K562 (cell line): ENCODE data around the gene ZNF236. TPM values are rescaled to one million over a fixed set of nuclear protein-coding genes. Genes with fewer than 3 reads are reported as not detected.

ENCODE experiments used
- ATAC-seq: fragments of 200-7000 bp; cut with Tn5 transposase; 3 replicates; pipeline ENCODE4 v1.9.1; 2020; ENCODE audit warnings: moderate library complexity
- BruUV-seq: library from RNA; stranded (reverse); fragments of 400-500 nt; replicated peaks from 2 replicates; lab custom pipeline; 2021; lab: Mats Ljungman, UMichigan
- CTCF ChIA-PET: fragments of 300-600 bp; formaldehyde crosslinking; extraction: SDS; loops from one replicate; lab custom pipeline; 2021; ENCODE audit warnings: low intra/inter-chr PET ratio; lab: Yijun Ruan, JAX
- POLR2A ChIA-PET: fragments of 300-600, 350-650 bp; sonication (Branson Sonifier 250); formaldehyde crosslinking; extraction: SDS; loops from one replicate; lab custom pipeline; 2021; ENCODE audit warnings: antibody characterized with exemption, inconsistent platforms; lab: Yijun Ruan, JAX
- DNase-seq, 4 experiments: peaks; one replicate each; pipeline versions ENCODE4 v3.0.0 to v3.0.0-alpha.2; 2011 to 2018; ENCODE audit warnings: low spot score in 3 of 4, mixed read lengths in 3 of 4; ENCODE audit errors: extremely low read depth in 1 of 4
- FAIRE-seq: peaks from 2 replicates; lab custom pipeline; 2011; peaks lifted over from hg19 to GRCh38; lab: Jason Lieb, UNC
- H2AFZ ChIP-seq: 2 replicates; pipeline ENCODE4 v1.6.0; 2011; ENCODE audit warnings: low read depth, low read length, control low read depth, inconsistent platforms
- H3K27ac ChIP-seq: fragments of 200-600 bp; 3 replicates; pipeline ENCODE4 v1.8.0; 2011; ENCODE audit warnings: low read depth, mild to moderate bottlenecking, control low read depth, inconsistent platforms, low read length, moderate library complexity, mixed read lengths; ENCODE audit errors: extremely low read depth
- H3K27me3 ChIP-seq, 2 experiments: fragments of 300-600 bp in 1 of 2; 2 replicates in 1 of 2; 3 replicates in 1 of 2; pipeline versions ENCODE4 v1.6.0 to v1.8.0; 2011; ENCODE audit warnings: inconsistent platforms in 2 of 2, low read length in 2 of 2, mild to moderate bottlenecking in 1 of 2, mixed read lengths in 1 of 2, moderate library complexity in 1 of 2; ENCODE audit not compliant: control insufficient read depth in 2 of 2, insufficient read depth in 2 of 2
- H3K36me3 ChIP-seq: fragments of 300-600 bp; 3 replicates; pipeline ENCODE4 v1.8.0; 2011; ENCODE audit warnings: mild to moderate bottlenecking, low read length, inconsistent platforms; ENCODE audit not compliant: control insufficient read depth, insufficient read depth
- H3K4me1 ChIP-seq, 2 experiments: fragments of 200-600 bp in 1 of 2; replicated peaks in 1 of 2; 2 replicates in 1 of 2; 3 replicates in 1 of 2; pipeline versions ENCODE4 v1.5.1 to v1.8.0; 2011; ENCODE audit warnings: inconsistent platforms in 2 of 2, low read length in 2 of 2, mild to moderate bottlenecking in 1 of 2, mixed read lengths in 1 of 2, moderate library complexity in 1 of 2; ENCODE audit not compliant: control insufficient read depth in 2 of 2, insufficient read depth in 2 of 2
- H3K4me2 ChIP-seq: 2 replicates; pipeline ENCODE4 v1.6.1; 2011; ENCODE audit warnings: low read length, control low read depth, inconsistent platforms, mixed read lengths; ENCODE audit not compliant: insufficient read depth
- H3K4me3 ChIP-seq: fragments of 200-600 bp; sonication (generic), shearing (Covaris generic); 2 replicates; pipeline ENCODE4 v1.5.1; 2016; ENCODE audit warnings: control low read depth, inconsistent platforms
- H3K79me2 ChIP-seq: fragments of 200-600 bp; 3 replicates; pipeline ENCODE4 v1.8.0; 2011; ENCODE audit warnings: low read length, inconsistent platforms; ENCODE audit not compliant: control insufficient read depth, insufficient read depth
- H3K9ac ChIP-seq, 2 experiments: 2 replicates each; pipeline versions ENCODE4 v1.6.0 to v1.6.1; 2011; ENCODE audit warnings: low read depth in 2 of 2, low read length in 2 of 2, control low read depth in 1 of 2, inconsistent platforms in 1 of 2, mild to moderate bottlenecking in 1 of 2, mixed read lengths in 1 of 2; ENCODE audit not compliant: insufficient read depth in 1 of 2
- H3K9me1 ChIP-seq: one replicate; pipeline ENCODE4 v1.6.0; 2011; ENCODE audit warnings: inconsistent platforms, mild to moderate bottlenecking, low read length, moderate library complexity; ENCODE audit not compliant: control insufficient read depth, insufficient read depth
- H3K9me3 ChIP-seq: replicated peaks from 2 replicates; pipeline ENCODE4 v1.5.1; 2011; ENCODE audit warnings: low read depth, low read length, inconsistent platforms; ENCODE audit not compliant: control insufficient read depth, insufficient read depth
- H4K20me1 ChIP-seq: replicated peaks from 2 replicates; pipeline ENCODE4 v1.6.1; 2011; ENCODE audit warnings: low read length, inconsistent platforms, mixed read lengths; ENCODE audit not compliant: control insufficient read depth, insufficient read depth
- PHF8 ChIP-seq: fragments of 200-600 bp; sonication (generic); IDR thresholded peaks from 2 replicates; pipeline ENCODE4 v1.6.1; 2012; ENCODE audit warnings: mixed run types, mild to moderate bottlenecking, inconsistent platforms, low read length, moderate library complexity, borderline replicate concordance
- TCFL5 ChIP-seq: fragments of 250-450 bp; sonication (Bioruptor Pico); conservative IDR thresholded peaks from 2 replicates; pipeline ENCODE4 v1.6.1; 2021; ENCODE audit warnings: mild to moderate bottlenecking, moderate library complexity, matching md5 sums
- ZNF282 ChIP-seq: sonication (generic); formaldehyde crosslinking; IDR thresholded peaks from 2 replicates; pipeline ENCODE4 v1.8.1; 2023; ENCODE audit warnings: missing genetic modification reagents
- WGBS: fragments of 100-300 bp; shearing (Covaris generic); methylation state at CpG from one replicate; pipeline ENCODE4 v1.1.6; 2016; ENCODE audit warnings: low coverage, mixed read lengths; ENCODE audit not compliant: insufficient coverage; ENCODE audit errors: missing lambda C conversion rate; 5-methylcytosine and 5-hydroxymethylcytosine counted together
- in situ Hi-C: fragments of 300-500 bp; cut with MboI; formaldehyde crosslinking; loops from 4 replicates; pipeline ENCODE4 v1.15.0; 2018; ENCODE audit warnings: inconsistent platforms, mixed read lengths
- intact Hi-C: fragments of 100-400 bp; cut with micrococcal nuclease; formaldehyde crosslinking; loops from 2 replicates; pipeline ENCODE4 v1.14.2; 2022
- polyA plus RNA-seq, 8 experiments: library from polyadenylated mRNA; depleted of rRNA in 4 of 8; stranded (reverse) in 5 of 8; unstranded in 3 of 8; fragments of >200 nt; fragmentation: Nextera tagmentation in 2 of 8; fragmentation: Illumina TruSeq in 1 of 8; extraction: Ambion mirVana in 2 of 8; extraction: Trizol in 1 of 8; gene quantifications; 2 replicates each; pipeline versions ENCODE4 v1.2.1 to v1.2.3, GENCODE V29; 2011 to 2014; ENCODE audit warnings: inconsistent platforms in 1 of 8, missing spikeins in 1 of 8
- total RNA-seq, 7 experiments: library from RNA; depleted of rRNA in 6 of 7; stranded (reverse); fragments of >200 nt in 6 of 7; fragmentation: Illumina TruSeq in 2 of 7; extraction: Trizol in 2 of 7; gene quantifications; 2 replicates each; pipeline versions ENCODE4 v1.2.1 to v1.2.3, GENCODE V29; 2011 to 2021; ENCODE audit warnings: low replicate concordance in 1 of 7
- TF ChIP-seq, protein P1 (sequence below): fragments of 450-650 bp; IDR thresholded peaks from 2 replicates; pipeline ENCODE4 v1.7.1; 2018; ENCODE audit warnings: mild to moderate bottlenecking, low read depth; ENCODE audit not compliant: partially characterized antibody

ZNF236 gene
- total and polyA plus RNA-seq, 9 of the 15 experiments (the other 6 are each of a cell fraction or from before 2014, with no cell fraction given) = 0.35 to 8.7 (median 3.4) TPM

DNA sequence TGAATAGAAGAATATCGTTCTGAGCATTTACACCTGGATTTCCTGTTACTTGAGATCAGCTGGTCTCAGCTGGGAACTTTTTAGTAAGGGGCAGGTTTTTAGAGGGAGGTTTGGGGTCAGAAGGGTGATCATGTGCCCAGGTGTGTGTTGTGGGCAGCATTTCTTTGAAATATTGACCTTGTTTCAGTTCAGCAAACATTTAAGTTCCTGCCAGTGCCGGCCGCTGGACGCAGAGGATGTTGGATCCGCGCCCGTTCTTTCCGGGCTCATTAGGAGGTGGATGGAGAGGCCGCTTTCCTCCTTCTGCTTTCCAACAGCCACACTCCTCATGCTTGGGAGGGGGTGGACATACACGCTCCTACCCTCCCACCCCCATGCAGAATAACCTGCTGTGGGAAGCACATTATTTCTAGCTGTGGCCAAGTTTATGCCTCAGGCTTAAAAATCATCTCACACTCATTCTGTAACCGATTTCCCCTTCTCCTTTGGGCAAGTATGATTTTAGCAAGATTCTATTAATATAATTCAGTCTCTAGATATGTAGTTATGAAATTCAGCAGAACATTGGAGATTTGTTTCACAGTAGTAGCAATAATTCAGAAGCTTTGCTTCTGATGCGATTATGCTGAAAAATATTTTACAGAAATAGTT, 131.4 kb downstream of the ZNF236 start:
- H3K9ac ChIP-seq = no peak overlapping the region
- no peaks in the 10 kb centered on the region for H3K79me2 ChIP-seq
- WGBS = 76% methylated on average over 7 of the region's 12 CpGs
- ATAC-seq (no peak), FAIRE-seq (no peak)
- H3K27ac ChIP-seq = no peak overlapping the region
- no peaks in the 10 kb centered on the region for H3K27me3 ChIP-seq
- CTCF ChIA-PET = no interaction called here
- TF ChIP-seq PHF8 = no peak
- TF ChIP-seq TCFL5 (CRISPR knock-in tag) = no peak
- TF ChIP-seq, protein P1, sequence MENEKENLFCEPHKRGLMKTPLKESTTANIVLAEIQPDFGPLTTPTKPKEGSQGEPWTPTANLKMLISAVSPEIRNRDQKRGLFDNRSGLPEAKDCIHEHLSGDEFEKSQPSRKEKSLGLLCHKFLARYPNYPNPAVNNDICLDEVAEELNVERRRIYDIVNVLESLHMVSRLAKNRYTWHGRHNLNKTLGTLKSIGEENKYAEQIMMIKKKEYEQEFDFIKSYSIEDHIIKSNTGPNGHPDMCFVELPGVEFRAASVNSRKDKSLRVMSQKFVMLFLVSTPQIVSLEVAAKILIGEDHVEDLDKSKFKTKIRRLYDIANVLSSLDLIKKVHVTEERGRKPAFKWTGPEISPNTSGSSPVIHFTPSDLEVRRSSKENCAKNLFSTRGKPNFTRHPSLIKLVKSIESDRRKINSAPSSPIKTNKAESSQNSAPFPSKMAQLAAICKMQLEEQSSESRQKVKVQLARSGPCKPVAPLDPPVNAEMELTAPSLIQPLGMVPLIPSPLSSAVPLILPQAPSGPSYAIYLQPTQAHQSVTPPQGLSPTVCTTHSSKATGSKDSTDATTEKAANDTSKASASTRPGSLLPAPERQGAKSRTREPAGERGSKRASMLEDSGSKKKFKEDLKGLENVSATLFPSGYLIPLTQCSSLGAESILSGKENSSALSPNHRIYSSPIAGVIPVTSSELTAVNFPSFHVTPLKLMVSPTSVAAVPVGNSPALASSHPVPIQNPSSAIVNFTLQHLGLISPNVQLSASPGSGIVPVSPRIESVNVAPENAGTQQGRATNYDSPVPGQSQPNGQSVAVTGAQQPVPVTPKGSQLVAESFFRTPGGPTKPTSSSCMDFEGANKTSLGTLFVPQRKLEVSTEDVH = no peak
- TF ChIP-seq ZNF282 = no peak
- TF ChIP-seq, all 486 proteins: peak for 0
- DNase-seq = no peak
- POLR2A ChIA-PET = no interaction called here
- H3K9me3 ChIP-seq = no peaks in the 10 kb centered on the region
- no peaks in the 10 kb centered on the region for H4K20me1 ChIP-seq
- H3K36me3 ChIP-seq = peaks cover 7% of the 10 kb centered on the region; the same call in 1 of the 3 replicates
- intact Hi-C loops = no loop called here
- H3K4me2 ChIP-seq = no peak overlapping the region
- H3K4me3 ChIP-seq = no peak overlapping the region
- no peak overlapping the region for H2AFZ ChIP-seq
- peaks cover 0 to 3% of the 10 kb centered on the region in 2 experiments; a peak in 2 of 5 replicates for H3K4me1 ChIP-seq
- no TSS peak for BruUV-seq
- H3K9me1 ChIP-seq = no peaks in the 10 kb centered on the region
- in situ Hi-C loops = no loop called here
